Fibroblast of skin of left biceps (primary cell): ENCODE data around the gene CDK11A.
"Not testable (repeated sequence)": the region's sequence is repeated elsewhere in the genome, so short reads cannot be mapped to it uniquely, and the experiment has no call there.

Experiments
- DNase-seq, 2 experiments: peaks; one replicate each; pipeline ENCODE4 v3.0.0-alpha.2; 2013; ENCODE audit warnings: low read depth in 2 of 2

Gene CDK11A

DNA sequence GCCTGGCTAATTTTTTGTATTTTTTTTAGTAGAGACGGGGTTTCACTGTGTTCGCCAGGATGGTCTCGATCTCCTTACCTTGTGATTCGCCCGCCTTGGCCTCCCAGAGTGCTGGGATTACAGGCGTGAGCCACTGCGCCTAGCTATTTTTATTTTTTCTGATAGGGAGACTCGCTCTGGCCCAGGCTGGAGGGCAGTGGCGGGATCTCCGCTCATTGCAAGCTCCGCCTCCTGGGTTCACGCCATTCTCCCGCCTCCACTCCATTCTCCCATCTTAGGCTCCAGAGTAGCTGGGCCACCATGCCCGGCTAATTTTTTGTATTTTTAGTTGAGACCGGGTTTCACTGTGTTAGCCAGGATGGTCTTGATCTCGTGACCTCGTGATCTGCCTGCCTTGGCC lies 1.9 kb upstream of the CDK11A start:
- not testable (repeated sequence) for DNase-seq

DNA sequence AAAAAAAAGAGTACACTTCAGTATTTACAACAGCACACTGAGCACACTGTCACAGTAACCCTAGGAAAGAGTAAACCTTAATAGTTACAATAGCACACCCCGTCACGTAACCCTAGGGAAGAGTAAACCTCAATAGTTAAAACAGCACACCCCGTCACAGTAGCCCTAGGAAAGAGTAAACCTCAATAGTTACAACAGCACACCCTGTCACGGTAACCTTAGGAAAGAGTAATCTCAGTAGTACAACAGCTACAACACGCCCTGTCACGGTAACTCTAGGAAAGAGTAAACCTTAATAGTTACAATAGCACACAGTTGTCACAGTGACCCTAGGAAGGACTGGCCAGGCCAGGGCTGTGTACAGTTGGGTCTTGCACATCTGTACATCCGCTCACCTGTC lies 3.0 kb downstream of the CDK11A start:
- no peak for DNase-seq

DNA sequence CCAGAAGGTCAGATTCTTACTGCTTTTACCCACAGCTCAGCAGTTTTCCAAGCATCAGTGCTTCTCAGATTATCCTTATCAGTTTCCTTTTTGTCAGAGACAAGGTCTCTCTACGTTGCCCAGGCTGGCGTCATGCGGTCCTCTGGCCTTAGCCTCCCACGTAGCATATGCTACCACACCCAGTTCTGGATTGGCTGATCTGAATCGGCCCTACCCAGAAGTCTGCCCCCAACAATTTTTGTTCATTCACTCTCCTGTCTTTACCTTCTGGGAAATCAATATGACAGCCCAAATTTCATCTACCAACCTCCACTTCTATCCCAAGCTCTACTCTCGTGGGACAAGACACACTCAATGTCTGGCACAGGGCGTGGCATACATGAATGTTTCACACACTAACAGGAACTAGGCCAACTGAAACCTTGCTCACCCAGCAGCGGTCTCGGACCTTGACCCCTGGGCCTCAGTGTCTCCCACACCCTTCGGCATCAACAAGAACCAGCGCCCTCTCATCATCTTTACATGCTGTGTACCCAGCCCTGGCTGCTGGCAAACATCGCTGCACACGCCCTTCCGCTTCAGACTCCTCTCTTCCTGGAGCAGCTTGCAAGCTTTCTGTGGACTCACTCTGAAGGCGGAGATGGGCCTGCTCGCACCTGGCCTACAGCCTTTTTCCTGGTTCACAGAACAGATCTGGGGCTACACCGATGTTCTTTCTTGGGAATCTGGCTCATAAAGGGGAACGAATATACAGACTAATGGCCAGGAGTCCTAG lies 8.9 kb downstream of the CDK11A start:
- DNase-seq, result not testable (repeated sequence)

DNA sequence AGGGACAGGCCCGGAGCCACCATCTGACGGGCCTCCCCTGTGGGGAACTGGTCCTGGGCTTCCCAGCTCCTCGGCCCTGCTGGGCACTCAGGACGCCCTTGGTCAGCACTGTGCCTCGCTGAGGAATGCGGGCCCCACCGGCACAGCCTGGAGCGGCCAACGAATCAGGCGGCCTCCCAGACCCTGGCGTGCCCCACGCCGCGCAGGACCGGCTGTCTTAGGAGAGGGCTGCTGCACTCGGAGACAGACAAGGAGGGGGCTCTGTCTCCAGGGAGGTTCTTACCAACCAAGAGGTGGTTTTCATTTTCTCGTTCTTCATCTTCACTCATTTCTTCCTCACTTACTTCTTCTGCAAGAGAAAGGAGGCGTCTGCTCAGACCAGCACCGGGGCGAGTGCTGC lies 16.3 kb downstream of the CDK11A start:
- DNase-seq, result not testable (repeated sequence)

GRCh38 chr1:1707241-1707640 lies 16.9 kb downstream of the CDK11A start:
- not testable (repeated sequence) for DNase-seq

- DNase-seq, result not testable (repeated sequence)
These were observed 18.5 kb downstream of the CDK11A start for GRCh38 chr1:1705623-1706022.

GRCh38 chr1:1704284-1704957 lies 19.7 kb downstream of the CDK11A start:
- DNase-seq, result not testable (repeated sequence)

DNA sequence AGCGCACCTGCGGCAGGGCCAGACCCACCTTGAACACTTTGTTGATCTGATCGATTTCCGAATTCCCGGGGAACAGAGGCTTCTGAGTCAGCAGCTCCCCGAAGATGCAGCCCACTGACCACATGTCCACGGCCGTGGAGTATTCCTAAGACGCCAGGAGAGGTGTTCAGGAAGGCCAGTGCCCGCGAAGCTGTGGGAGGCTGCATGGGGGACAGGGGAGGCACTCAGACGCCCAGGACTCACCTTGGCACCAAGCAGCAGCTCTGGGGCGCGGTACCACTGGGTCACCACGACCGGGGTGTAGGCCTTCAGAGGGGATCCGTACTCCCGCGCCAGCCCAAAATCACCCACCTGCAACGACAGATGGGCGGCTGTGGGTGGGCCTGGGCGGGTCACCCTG lies 20.4 kb downstream of the CDK11A start:
- no peak for DNase-seq

DNA sequence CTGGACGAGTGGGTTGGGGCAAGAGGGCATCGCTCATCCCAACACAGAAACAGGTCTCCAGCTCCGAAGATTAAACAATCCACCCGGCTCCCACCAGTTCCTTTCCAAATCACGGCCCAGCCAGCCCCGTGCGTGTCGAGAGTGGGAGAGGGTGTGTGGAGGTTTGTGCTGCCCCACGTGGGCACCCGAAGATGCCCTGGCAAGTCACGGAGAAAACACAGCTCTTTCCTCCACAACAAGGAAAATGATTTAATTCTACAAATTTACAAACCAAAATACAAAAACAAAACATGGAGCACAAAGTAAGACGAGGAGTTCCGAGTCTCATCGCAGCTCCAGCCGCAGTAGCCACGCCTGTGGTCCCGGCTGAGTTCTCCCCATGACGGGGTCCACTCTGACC lies 21.7 kb downstream of the CDK11A start:
- DNase-seq, result not testable (repeated sequence)

- not testable (repeated sequence) for DNase-seq
These were observed 23.6 kb downstream of the CDK11A start for GRCh38 chr1:1700557-1700956.

DNA sequence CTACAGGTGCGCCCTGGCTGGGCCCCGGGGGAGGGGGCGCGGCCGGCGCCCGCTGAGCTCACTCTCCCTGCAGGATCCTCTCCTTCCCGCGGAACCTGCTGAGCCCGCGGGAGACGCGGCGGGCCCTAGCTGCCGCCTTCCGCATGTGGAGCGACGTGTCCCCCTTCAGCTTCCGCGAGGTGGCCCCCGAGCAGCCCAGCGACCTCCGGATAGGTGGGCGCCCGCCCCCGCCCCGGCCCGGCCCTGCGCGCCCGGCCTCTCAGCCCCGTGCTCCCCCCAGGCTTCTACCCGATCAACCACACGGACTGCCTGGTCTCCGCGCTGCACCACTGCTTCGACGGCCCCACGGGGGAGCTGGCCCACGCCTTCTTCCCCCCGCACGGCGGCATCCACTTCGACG lies 24.1 kb downstream of the CDK11A start:
- DNase-seq, result not testable (repeated sequence)

DNA sequence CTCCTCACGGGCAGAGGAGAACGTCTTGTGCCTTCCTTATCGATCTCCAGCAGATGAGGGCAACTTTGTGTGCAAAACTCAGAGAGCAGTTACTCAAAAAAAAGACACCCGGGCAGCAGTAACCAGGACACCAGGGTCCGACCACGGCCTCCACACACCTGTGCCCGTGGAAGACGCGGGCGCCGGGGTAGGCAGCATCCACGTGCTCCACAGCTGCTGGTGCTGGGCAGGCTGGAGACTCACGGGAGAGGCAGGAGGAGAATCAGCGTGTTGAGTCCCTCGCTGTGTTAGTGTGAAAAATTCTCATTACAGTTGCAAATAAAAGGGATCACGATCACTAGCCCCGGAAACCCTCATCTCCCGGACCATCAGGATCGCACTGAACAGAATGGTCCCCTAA lies 25.1 kb downstream of the CDK11A start:
- DNase-seq, result not testable (repeated sequence)

GRCh38 chr1:1697358-1698183 lies 26.6 kb downstream of the CDK11A start:
- DNase-seq, result not testable (repeated sequence)

DNA sequence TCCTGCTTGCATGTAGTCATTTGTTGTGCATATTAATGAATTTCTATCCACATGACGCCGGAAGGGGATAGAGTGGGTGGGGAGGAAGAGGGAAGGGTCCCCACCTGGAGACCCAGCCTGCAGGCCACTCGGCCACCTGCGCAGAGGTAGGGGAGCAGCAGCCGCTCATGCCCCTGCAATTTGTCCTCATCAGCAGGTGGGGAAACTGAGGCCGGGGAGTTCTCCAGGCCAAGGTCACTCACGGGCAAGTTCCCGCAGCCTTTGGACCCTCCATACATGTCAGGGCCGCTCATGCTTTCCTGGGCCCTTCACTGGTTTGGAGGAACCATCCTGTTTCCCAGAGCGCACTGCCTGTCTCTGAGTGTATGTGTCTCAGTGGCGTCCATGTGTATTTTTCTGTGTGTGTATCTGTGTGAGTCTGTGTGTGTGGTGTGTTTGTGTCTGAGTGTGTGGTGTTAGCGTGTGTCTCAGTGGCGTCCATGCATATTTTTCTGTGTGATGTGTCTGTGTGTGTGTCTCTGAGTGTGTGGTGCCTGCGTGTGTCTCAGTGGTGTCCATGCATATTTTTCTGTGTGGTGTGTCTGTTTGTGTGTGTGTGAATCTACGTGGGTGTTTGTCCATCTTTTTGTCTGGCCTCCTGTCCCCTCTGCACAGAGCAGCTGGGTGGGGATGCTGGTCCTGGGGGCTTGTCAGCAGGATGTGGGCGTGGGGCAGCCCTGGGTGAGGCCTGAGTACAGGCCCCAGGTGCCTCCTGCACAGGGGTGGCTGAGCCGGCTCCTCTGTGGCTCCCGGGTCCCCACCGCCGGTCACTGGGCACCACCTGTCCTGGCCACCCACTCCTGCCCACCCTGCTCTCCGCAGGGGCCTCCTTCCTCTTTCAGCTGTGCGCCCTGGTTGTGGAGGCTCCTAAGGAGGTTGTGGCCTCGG lies 27.5 kb downstream of the CDK11A start:
- DNase-seq, result not testable (repeated sequence)

- DNase-seq, result peak; percentile 82 to 86
These were observed 31.2 kb downstream of the CDK11A start, which contains the start of gene SLC35E2B for GRCh38 chr1:1692714-1693647. TSS of gene SLC35E2B (minus strand) at chr1:1692795. CDS start at chr1:1676699, 16,096 bp downstream.

DNA sequence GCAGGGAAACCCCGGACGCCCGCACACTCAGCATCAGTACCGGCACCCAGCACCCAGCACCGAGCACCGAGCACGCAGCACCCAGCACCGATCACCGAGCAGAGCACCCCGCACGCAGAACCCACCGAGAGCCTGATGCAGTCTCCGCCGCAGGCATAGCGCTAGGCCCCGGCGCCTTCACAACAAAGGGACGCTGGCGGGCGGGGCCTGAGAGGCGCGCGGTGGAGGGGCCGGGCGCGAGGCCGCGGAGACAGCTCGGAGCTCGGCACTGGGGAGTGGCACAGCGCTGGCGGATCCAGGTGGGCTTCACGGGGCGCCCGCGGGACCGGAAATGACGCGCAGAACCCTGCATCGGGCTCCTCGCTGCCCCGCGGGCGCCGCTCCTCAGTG lies 31.8 kb downstream of the CDK11A start:
- peak; percentile 12 to 20 for DNase-seq

- DNase-seq, result not testable (repeated sequence)
These were observed 32.7 kb downstream of the CDK11A start for GRCh38 chr1:1691443-1691842.

DNA sequence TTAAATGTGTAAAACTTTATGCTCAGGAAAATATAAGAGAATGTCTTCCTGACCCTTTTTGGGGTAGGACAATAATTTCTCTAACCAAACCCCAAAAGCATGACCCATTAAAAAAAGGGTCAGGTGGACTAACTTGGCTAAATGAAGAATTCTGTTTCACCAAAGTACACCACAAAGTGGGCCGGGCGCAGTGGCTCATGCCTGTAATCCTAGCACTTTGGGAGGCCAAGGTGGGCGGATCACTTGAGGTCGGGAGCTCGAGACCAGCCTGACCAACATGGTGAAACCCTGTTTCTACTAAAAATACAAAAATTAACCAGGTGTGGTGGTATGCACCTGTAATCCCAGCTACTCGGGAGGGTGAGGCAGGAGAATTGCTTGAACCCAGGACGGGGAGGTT lies 34.6 kb downstream of the CDK11A start:
- not testable (repeated sequence) for DNase-seq

- no peak for DNase-seq
These were observed 36.3 kb downstream of the CDK11A start for GRCh38 chr1:1687846-1688245.
